HL-60 (cell line): ENCODE measurements around the gene DCTPP1.

Experiments used
- GABPA ChIP-seq: IDR thresholded peaks from 2 replicates; pipeline ENCODE4 v1.6.1; 2012; ENCODE audit warnings: low read depth
- POLR2AphosphoS5 ChIP-seq: IDR thresholded peaks from 2 replicates; pipeline ENCODE4 v1.6.1; 2012; ENCODE audit warnings: low read depth
- REST ChIP-seq: IDR thresholded peaks from 2 replicates; pipeline ENCODE4 v1.6.1; 2012; ENCODE audit warnings: low read depth; ENCODE audit not compliant: insufficient replicate concordance
- TF ChIP-seq, protein P1 (sequence below): IDR thresholded peaks from one replicate; pipeline ENCODE4 v1.5.1; 2011; ENCODE audit warnings: low read length, control low read depth, inconsistent platforms; ENCODE audit not compliant: insufficient read depth

DNA sequence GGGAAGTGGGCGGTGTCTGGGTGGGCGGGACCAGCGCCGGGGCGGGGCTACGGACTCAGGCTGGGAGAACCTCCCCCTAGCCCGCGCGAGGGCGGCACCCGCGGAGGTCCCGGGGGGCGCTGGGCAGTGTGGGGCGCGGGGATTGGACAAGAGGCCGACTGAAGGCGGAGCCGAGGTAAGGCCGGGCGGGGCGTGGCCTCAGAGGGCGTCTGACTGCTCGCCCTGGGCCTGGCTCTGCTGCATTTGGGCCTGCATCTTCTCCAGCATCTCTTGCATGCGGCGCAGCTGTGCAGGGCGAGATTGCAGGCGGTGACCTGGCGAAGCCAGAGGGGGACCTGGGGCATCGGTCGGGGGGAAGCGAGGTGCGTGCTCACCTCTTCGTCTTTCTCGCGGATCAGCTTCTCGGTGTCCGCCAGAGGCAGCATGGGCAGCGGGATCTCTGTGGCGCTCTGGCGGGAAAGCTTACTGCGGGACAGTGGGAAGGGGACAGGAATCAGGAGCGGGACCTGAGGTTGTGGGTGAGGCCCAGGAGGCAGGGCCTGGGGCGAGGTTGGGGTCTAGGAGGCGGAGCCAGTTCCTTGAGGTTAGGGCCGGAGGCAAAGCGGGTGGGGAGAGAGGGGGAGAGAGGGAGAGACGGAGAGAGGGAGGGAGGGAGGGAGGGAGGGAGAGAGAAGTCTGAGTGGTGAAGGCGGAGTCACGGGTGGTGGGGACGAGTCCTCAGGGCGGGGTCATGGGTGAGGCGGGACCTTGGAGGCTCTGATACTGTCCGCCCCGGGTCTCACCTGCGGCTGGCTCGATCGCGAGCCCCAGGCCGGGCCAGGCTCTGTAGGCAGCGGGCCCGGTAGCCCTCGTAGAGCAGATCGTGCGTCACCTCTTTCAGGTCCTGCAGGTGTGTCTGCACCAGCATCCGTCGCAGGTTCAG, 51.3 kb downstream of the DCTPP1 start:
- TF ChIP-seq, protein P1, sequence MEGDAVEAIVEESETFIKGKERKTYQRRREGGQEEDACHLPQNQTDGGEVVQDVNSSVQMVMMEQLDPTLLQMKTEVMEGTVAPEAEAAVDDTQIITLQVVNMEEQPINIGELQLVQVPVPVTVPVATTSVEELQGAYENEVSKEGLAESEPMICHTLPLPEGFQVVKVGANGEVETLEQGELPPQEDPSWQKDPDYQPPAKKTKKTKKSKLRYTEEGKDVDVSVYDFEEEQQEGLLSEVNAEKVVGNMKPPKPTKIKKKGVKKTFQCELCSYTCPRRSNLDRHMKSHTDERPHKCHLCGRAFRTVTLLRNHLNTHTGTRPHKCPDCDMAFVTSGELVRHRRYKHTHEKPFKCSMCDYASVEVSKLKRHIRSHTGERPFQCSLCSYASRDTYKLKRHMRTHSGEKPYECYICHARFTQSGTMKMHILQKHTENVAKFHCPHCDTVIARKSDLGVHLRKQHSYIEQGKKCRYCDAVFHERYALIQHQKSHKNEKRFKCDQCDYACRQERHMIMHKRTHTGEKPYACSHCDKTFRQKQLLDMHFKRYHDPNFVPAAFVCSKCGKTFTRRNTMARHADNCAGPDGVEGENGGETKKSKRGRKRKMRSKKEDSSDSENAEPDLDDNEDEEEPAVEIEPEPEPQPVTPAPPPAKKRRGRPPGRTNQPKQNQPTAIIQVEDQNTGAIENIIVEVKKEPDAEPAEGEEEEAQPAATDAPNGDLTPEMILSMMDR: no peak
- TF ChIP-seq POLR2AphosphoS5: peak; percentile 33; the same call in 1 of the 2 replicates
- TF ChIP-seq REST: no peak
- no peak for TF ChIP-seq GABPA
